CD4-positive, alpha-beta T cell treated with Interleukin-10 for 1 hour (primary cell): ENCODE results near the gene AHRR.
"Not testable (repeated sequence)": the region's sequence is repeated elsewhere in the genome, so short reads cannot be mapped to it uniquely, and the experiment has no call there.

Experiments used
- DNase-seq: peaks from one replicate; pipeline ENCODE4 v3.0.0-alpha.2; 2020

The AHRR gene

DNA sequence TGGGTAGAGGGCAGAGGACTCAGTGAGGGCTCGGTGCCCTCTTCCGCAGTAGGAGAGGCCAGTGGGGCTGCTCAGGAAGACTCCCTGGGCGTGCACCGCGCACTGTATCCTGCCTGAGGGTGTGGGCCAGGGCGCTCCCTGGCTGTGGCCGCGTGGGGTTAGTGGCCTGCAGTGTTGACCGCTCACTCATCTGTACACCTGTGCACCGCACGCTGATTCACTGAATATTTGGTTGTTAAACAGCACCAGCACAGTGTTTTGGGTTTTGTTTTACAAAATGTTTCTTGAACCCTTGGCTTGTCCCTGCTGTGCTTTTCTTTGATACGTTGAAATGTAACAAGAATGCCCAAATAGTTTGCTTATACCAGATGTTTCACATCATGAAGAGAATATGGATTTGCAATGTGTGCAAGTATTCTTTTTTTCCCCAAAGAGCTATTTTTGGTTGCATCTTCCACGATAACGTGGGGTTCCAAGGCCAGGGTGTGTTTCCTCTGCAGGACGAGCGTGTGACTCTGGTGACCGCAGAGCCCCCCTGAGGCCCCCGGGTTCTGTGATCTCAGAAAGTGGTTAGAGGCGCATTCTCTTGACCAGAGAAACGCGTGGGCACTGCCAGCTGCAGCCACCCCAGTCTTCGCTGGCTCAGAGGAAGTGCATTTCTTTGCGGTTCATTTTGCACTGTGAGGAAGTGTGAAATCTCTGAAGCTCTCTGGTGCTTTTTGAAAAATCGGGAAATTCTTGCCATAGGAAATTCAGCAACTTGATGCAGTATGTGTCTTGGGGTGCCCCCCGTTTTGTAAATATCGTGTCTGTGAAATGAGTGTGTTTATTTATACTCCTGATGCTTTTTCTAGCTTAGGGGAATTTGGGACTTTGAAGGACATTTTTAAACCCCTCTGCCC is 46.9 kb downstream of the AHRR start:
- DNase-seq: no peak

DNA sequence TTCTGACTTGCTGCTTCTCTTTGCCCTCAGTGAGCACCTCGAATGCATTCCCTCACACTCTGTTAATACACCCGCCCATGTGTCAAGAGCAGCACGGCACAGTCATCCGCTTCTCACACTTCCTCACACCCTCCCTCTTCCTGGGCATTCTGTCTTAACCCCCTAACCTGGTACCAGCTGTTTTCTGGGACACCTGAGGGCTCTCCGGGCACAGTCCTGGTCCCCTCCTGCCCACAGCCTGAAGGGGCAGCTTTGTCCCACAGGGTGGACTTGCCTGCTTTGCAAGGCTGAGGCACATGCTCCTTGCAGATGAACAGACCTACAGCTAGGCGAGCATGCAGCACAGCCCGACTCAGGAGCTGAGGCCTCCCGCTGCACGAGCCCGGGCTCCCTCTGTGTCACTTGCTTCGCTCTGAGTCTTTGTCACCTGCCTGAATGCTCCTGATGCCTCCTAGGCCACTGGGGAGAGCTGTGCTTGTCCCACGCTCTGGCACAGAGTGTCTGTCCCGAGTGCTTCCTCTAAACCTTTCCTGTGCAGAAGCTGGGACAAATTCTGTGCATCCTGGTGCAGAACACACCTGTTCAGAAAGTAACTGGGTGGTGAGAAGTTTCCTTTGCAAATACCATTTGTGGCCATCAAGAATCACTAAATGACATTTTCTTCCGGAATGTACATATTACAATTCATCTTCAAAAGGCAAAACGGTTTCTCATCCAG is 47.8 kb downstream of the AHRR start:
- DNase-seq: no peak

DNA sequence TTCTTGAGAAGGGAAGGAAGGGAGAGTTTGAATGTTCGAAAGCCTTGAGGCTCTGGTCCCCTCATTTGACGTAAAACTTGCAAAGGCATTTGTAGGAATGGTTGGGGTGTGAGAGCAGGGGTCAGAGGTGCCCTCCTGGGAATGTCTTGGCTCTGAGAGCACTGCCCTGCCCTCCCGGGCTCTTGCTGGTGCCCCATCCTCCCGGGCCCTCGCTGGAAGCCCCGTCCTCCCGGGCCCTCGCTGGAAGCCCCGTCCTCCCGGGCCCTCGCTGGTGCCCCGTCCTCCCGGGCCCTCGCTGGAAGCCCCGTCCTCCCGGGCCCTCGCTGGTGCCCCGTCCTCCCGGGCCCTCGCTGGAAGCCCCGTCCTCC is 48.3 kb downstream of the AHRR start:
- DNase-seq: not testable (repeated sequence)

DNA sequence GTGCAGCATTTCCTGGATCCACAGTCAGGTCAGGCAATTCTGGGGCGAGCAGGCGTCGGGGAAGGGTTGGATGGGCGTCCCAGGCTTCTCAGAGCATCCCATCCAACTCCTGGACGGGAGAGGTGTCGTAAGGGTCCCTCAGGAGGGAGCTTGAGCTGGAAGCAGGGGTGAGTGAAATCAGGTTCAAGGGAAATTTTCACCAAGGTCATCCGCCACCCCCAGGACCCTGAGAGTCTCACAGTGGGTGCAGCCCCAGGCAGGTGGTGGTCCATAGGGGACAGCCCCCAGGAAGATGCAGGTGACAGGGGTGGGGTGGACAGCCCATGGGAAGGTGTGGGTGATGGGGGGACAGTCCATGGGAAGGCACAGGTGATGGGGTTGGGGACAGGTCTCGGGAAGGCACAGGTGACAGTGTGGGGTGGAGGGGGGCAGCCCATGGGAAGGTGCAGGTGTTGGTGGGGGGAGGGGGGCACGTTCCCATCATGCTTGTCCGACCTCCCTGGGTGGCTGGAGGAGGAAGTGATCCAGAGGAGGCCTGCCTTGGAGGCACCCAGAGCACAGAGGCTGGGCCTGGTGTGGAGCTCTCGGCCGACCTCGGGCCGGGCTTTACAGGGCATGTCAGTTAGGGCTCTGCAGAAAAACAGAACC is 48.9 kb downstream of the AHRR start:
- no peak for DNase-seq

DNA sequence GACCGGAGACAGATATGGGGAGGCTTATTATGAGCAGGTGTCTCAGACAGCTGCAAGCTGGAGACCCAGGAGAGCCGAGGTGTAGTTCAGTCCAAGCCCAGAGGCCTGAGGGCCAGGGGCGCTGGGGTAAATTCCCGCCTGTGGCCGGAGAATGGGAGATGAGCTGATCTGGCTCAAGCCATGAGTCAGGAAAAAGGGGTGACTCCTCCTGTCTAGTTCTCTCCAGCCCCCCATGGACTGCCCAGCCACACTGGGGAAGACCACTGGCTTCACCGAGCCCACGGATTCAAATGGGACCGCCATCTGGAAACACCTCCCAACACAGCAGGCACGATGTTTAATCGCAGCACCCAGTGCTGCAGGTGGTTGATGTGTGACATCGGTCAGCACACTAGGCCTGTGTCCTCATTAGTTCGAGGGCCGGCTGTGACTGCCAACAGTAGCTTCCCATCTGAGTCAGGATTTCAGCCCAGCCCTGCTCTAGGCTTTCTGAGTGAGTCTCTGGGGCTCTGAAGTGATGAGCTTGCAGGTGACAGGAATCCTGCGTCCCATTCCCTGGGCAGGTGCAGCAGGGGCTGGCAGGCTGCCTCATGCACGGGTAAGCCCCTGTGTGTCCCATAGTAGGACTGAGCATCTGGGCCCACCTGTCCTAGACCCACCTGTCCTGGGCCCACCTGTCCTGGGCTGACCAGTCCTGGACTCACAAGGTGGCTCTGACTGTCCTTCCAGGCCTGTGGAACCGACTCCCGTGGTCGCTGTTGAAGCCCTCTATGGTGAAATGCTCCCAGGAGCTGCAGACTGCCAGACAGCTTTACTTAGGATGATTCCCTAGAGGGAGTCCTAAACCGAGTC is 49.7 kb downstream of the AHRR start:
- DNase-seq: no peak

DNA sequence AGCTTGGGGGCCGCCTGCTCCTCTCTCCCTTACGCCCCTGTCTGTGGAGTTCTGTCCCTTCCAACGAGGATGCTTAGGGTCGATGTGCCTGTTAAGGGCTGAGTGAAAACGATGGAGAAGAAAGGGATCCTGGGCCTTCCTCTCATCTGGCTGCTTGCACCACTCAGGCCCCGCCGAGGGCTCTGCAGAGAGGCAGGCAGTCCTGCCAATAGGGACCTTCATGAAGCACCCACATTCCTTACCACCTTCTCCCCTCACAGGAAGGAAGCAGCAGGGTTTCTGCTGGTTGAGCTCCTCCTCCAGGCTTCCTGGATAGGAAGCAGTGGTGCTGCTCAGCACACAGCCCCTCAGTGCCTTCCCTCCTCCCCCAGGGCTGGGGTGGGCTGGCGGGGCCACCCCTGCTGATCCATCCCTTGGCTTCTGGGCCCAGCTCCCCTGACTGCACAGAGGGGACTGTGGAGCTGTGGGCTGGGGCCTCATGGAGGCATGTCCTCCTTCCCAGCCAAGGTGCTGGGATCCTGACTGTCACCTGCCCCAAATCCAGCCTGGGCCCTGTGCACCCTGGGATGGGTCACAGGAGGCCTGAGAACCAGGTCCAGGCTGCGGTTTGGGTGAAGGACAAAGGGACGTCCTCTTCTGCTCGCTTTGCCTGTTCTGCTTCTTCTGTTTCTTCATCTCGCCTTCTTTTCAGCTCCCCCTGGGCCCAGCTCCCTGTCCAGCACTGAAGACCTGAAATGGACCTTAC is 50.5 kb downstream of the AHRR start:
- no peak for DNase-seq

DNA sequence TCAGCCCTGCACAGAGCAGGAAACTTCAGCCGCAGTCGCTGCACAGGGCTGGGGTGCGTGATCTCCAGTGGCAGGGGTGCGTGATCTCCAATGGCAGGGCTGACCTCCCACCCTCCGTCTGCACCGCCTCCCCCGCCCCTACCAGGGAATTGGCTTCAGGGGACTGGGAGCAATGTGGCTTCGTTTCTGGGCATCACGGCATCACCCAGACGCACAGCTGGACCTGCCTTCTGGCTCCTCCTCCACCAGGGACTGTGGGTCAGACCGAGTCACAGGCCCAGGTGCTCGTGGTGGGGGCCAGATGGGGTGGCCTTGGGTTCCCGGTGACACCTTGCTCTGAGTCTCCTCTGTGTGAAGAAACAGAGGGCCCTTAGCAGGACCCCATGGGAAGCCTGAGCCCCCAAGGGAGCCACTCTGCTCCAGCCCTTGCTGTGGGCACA is 51.1 kb downstream of the AHRR start:
- DNase-seq: no peak

DNA sequence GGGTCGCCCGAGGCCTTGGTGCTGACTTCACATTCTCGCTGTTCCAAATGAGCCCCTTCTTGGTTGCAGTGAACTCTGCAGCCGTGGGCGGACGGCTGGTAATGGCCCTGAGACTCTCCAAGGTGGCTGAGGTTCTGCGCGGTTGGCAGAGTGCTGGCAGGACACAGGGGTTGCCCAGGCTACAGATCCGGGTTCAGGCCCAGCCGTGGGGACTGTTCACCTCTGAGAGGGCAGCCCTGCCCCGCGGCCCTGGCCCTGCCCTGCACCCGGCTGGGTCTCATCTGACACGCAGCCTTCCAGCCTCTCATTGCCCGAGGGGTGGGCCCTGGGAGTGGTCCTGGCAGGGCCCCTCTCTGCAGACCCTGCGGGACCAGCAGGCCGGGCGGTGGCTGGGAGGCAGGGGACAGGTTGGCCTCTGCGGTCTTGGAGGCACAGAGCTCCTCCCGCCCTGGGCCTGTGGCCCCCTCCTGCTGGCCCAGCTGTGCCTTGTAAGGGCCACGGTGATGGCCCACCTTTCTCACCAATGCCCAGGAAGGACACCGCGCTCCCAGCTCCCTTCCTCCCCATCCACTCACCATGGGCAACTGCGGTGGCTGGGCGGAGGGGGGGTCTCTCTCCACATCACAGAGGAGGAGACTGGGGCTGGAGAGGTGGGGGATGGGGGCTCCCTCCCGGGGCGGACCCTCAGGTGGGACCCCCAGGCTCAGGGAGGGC is 51.6 kb downstream of the AHRR start:
- no peak for DNase-seq

DNA sequence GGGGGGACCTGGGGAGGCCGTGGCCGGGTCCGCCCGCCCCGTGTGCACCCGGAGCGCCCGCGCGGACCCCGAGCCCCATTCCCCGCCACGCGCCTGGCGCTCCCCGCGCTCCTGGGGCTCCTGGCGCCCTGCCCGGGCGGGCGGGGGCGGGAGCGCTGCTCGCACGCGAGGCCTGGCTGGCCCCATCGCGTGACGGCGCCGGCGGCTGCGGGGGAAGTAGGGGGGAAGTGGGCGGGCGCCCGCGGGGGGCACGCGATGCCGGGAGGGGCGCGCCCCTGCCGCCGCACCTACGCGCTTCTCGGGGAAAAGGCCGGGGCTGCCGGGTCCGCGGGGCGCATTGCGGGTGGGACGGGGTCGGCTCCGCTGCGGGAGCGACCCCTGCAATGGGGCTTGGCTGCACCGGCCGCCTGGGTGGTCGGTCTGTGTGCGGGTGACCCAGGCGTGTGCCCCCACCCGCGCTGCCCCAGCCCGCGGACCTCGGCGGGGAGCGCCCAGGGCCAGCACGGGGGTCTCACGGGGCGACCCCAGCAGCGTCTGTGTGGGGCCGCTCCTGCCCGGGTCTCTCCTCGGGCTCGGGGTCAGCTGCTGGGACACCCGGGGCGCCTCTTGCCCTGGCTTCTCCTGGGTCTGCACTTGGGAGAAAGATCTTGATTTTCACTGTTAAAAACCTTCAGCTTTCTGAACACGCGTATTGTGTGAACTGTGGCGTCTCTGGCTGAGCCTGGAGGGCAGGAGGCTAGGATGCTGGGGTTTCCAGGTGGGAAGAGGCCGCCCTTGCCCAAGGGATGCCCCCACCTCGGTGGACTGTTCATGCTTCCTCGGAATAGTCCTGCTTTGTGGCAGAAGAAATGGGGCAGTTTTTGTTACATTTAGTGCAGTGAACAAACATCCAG is 52.4 kb downstream of the AHRR start:
- DNase-seq: peak; percentile 21

DNA sequence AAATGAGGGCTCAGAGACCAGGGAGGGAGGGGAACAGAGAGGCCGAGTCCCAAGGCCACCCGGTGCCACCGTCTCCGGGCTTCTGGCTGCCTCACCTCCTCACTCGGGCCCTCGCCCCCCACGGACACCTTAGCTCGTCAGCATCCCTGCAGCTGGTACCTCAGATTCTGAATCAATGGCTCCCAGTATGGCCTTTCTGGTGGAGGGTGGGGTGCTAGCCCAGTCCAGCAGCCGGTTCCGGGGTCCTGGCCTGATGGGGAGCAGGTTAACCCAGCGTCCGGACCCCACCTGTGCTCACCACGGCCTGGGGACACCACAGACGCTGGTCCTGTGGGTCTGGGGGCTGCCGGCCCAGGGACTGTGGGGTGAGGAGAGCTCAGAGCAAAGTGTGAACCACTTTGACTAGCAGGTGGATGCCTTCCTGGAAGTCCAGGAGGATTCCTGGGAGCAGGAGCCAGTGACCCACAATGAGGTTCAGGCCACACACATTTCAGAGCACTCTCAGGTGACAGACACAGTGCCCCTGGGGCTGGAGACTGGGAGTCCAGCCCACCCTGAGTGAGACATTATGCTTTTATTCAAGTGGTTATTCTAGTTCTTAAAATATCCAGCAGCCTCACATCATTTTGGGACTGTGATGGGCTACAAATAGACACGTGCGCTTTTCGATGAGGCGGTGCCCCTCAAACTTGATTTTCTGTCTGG is 53.3 kb downstream of the AHRR start:
- DNase-seq: no peak

DNA sequence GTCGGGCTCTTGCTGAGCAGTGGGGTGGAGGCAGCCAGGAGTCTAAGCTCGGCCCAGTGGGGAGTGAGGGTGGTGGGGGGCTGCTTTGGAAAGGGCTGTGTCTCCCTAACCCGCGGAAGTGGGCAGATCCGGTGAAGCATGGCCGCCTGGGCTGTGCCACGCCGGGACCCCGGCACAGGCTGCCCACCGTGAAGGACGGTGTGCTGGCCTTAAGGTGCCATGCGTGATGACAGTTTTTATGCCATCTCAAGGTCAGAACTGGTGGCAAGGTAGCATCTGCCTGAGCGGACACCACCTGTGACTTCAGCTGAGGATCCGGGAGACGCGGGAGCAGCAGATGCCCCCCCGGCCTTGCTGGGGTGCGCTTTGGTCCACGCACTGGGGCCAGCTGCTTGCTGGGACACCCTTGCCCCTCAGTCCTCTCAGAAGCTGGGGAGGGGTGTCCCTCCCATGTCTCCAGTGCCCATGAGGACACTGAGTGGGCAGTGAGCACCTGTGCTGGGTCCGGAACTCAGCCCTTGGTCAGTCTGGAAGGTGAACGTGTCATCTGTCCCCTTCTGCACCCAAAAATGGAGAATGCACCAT is 53.9 kb downstream of the AHRR start:
- DNase-seq: no peak

DNA sequence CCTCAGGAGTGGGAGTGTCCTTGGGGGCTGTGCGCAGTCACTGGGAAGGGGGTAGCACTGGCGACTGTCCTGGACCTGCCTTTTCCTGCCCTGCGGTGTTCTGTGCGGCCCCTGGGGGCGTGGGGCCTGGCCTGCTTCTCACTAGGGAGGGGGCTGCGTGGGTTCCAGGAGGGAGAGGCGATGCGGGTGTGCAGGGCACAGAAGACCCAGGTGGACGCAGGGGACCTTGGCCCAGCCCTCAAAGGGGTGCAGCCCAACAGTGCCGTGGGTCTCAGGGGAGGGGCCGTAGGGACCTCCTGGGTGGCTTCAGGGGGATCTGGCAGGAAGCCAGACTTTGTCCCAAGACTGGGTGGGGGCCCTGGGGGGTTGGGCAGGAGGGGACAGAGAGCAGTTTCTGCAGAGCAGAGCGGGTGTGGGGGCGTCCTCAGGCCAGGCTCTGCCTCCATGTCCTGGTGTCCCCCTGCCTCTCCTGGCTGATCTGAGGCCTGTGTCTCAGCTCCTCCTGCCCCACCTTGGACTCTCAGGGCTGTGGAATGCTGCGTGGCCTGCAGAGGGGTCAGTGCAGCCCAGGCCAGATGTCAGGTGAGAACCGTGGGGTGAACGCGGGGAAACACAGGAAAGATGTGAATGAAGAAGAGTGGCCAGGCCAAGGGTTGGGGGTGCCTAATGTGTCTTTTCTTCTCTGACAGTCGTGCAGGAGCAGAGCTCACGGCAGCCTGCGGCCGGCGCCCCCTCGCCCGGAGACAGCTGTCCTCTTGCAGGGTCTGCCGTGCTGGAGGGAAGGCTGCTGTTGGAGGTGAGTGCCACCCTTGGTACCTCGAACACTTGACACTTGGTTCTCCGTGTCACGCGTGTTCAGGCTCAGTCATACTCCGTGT is 54.6 kb downstream of the AHRR start:
- DNase-seq: no peak

DNA sequence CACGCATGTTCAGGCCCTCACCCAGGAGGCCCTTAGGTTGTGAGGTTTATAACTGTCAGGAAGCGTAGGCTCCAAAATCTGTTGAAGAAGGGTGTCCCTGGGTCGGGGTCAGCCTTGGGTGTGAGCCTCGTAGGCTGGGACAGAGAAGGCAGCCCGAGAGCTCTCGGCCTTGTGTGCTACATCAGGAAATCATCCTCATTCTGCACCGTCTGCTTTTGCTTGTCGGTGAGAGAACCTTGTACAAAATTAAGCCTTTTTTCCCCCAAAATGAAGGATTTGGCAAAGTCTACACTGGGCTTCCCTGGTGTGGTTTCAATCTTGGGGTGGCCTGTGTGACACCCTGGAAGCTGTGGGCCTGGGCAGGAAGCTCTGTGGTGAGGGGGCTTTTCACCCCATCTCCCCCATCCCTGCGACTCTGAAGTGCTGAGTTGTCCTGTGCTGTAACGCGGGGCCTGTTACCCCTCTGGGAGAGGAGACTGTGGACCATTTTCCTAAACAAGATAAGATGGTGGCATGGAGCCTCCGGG is 55.3 kb downstream of the AHRR start:
- no peak for DNase-seq

DNA sequence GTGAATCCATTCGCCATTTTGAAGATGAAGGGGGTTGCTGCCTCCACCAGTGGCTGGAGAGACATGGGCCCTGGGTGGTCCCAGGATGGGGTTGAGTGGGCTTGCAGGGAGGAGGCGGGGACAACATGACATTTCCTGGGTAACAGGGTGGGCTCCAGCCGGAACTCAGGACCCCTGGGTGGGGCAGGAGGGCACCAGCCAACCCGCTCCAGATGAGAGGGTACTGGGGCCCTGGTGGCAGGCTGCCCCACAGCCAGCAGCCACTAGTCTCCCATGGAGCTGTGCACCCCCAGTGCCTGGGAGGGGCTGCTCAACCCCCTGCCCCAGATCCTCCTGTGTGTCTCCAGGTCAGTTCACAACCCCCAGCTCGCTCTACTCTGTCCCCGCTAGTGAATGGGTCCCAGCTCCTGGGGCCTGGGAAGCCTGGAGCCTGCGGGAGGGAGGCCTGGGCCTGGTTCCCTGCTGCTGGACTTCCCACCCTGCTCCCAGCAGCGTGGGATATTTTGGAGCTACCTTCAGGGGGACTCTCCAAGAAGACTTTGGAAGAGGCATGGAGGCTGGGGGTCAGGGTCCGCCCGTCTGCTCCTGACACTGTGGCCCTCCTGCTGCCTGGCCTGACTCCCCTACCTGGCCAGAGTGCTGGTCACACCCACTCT is 55.9 kb downstream of the AHRR start:
- DNase-seq: no peak

DNA sequence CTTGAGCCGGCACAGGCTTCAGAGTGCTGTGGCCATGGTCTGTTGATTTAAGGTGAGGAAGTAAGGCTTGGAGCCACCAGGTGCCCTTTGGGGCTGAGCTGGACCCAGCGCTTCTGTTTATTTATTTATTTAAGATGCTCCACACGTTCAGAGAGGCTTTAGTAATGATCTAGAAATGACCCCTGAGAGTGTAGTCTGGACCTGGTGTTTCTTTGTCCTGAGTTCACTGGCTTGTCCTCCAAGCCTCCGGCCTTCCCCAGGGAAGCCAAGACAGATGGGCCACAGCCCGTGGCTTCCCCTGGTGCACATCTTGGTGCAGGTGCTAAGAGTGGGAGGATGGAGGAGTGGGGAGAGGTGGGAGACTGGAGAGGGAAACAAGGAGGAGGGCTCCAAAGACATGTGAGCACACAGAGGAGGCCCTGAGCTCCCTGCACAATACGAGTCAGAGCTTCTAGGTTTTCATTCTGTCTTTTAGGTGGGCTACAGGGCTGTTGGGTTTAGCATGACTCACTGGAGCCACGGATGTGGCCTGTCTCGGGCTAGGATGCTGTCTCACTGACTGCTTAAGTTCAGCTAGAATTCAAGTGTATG is 56.9 kb downstream of the AHRR start:
- DNase-seq: no peak

DNA sequence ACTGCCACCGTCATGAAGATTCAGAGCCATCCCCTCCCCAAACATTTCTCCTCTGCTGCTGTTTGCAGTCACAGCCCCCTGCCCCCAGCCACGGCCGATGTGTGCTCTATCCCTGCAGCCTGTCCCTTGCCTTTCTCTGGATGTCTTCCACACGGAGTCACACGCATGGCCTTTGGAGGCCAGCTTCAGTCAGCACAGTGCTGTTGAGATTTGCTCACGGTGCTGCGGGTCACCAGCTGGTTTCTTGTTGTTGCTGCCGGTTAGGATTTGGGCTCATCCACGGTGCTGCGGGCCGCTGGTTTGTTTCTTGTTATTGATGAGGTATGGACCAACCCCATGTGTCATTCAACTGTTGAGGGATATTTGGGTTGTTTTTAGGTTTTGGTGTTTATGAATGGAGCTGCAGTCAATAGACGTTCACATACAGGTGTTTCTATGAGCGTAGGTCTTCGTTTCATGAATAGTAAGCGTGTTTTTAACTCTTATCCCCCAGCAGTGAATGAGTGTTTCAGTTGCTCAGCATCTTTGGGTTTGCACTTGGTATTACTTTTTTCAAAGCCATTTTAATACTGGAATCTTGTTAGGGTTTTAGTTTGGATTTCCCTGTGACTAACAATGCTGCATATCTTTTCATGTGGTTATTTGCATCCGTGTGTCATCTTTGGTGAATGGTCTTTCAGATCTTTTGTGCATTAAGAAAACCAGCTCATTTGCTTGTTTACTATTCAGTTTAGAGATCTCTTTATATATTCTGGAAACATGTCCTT is 57.6 kb downstream of the AHRR start:
- no peak for DNase-seq
